Measurements from ENCODE around the gene SEPTIN1.

GRCh38 chr16:30383521-30383920 is 1.2 kb upstream of the SEPTIN1 start:
- TF ChIP-seq POLR2A (IDR thresholded peaks at IDR 0.05) (no peak), CTCF (IDR thresholded peaks at IDR 0.05) (no peak)

Measured in lower leg skin (tissue), 3 donors.